Heart right ventricle (tissue), 16 donors: Measurements from ENCODE around the gene AKT1S1. TPM values are rescaled to one million over a fixed set of nuclear protein-coding genes. Genes with fewer than 3 reads are reported as not detected.

Experiments
- ATAC-seq, 8 donors: fragments of 200-7000 bp; cut with Tn5 transposase; one replicate each; pipeline ENCODE4 v1.9.1; 2020; ENCODE audit warnings: mild to moderate bottlenecking in 8 of 8, moderate library complexity in 8 of 8, moderate number of reproducible peaks in 1 of 8
- DNase-seq, 2 donors: peaks; one replicate each; pipeline ENCODE4 v3.0.0-alpha.2; 2020
- H3K27ac ChIP-seq, 10 donors: fragments of 200-600 bp; sonication (generic) in 2 of 10; one replicate each; pipeline versions ENCODE4 v1.5.0 to v1.8.0; 2020 to 2022; ENCODE audit warnings: mild to moderate bottlenecking in 3 of 10
- H3K27me3 ChIP-seq, 7 donors: fragments of 200-600 bp; one replicate each; pipeline ENCODE4 v1.8.0; 2021 to 2022; ENCODE audit warnings: mild to moderate bottlenecking in 2 of 7
- H3K36me3 ChIP-seq, 9 donors: fragments of 200-600 bp; sonication (generic) in 1 of 9; one replicate each; pipeline versions ENCODE4 v1.5.0 to v1.8.0; 2020 to 2022; ENCODE audit warnings: mild to moderate bottlenecking in 2 of 9
- H3K4me1 ChIP-seq, 9 donors: fragments of 200-600 bp; sonication (generic) in 1 of 9; one replicate each; pipeline versions ENCODE4 v1.5.0 to v1.8.0; 2020 to 2022; ENCODE audit warnings: mild to moderate bottlenecking in 4 of 9
- H3K4me3 ChIP-seq, 10 donors: fragments of 200-600 bp; sonication (generic) in 2 of 10; one replicate each; pipeline versions ENCODE4 v1.5.0 to v1.8.0; 2020 to 2022; ENCODE audit warnings: mild to moderate bottlenecking in 7 of 10, moderate library complexity in 2 of 10
- H3K9me3 ChIP-seq, 11 donors: fragments of 200-600 bp in 10 of 11; sonication (generic) in 2 of 11; one replicate each; pipeline versions ENCODE4 v1.5.0 to v1.8.0; 2013 to 2022; ENCODE audit warnings: mild to moderate bottlenecking in 2 of 11, control low read depth in 1 of 11, moderate library complexity in 1 of 11
- WGBS, 2 donors: extraction: QIAGEN DNeasy Blood & Tissue Kit; methylation state at CpG; one replicate each; pipeline ENCODE4 v1.1.7; 2013; ENCODE audit warnings: inconsistent platforms in 1 of 2; 5-methylcytosine and 5-hydroxymethylcytosine counted together
- intact Hi-C, 10 donors: fragments of 100-400 bp; cut with DNase I; formaldehyde crosslinking; loops; one replicate each; pipeline versions ENCODE4 v1.11.1 to v1.14.2; 2022
- polyA plus RNA-seq, 2 donors: library from polyadenylated mRNA; stranded (reverse); fragments of 200-250 nt; gene quantifications; one replicate each; pipeline ENCODE4 v1.2.3, GENCODE V29; 2013
- total RNA-seq, 10 donors: library from RNA; stranded (reverse); fragmentation: NEBNext Ultra II Directional in 3 of 10; extraction: Animal tissue kit (Norgen Biotek cat#: 25700) in 3 of 10; gene quantifications; one replicate each; pipeline versions ENCODE4 v1.2.1 to v1.2.4, GENCODE V29; 2021 to 2023
- TF ChIP-seq, protein P1 (sequence below), 9 donors: fragments of 200-600 bp; sonication (generic) in 2 of 9; IDR thresholded peaks; one replicate each; pipeline versions ENCODE4 v1.5.0 to v1.8.0; 2021 to 2022; ENCODE audit warnings: antibody characterized with exemption in 9 of 9, mild to moderate bottlenecking in 5 of 9, moderate library complexity in 1 of 9
- donor health status: Arrhythmogenic right ventricular cardiomyopathy.
- donor health status: ischemic (EF 13 %, LVEDD 7.1; RV severe dilation, severe dysfunction).
- donor health status: healthy with polysubstance abuse.
- donor health status: DM: no; HTN: yes; CAD: no.
- donor health status: DM: no; HTN: no; CAD: no.
- donor health status: ischemic (EF 25% LVEDD 6.9; RV normal size, moderate dysfunction).
- donor health status: ischemic (EF 25% LVEDD 5.7; RV mildly dilated, moderate dysfunction).
- donor health status: healthy.
- donor health status: DM: yes; HTN: yes; CAD: no.
- donor health status: Ischemic cardiomyopathy.
- donor health status: ischemic (EF 35%, LVEDD 5.7; RV mildly dilated, moderate dysfunction).
- donor health status: nonischemic (EF 11% LVEDD 7.7; RV severe dilation, severe dysfunction).
- donor health status: DM: yes; HTN: yes; CAD: no.
- donor health status: PGD.
- donor health status: ischemic (EF 29% LVEDD 5.4; RV normal size, mild dysfunction).
- donor health status: nonischemic (EF 23%, LVEDD 6.1; RV moderate dilation, normal function).

Gene AKT1S1
- total and polyA plus RNA-seq, 12 donors = 26.0 to 51.9 (median 32.8) TPM

DNA sequence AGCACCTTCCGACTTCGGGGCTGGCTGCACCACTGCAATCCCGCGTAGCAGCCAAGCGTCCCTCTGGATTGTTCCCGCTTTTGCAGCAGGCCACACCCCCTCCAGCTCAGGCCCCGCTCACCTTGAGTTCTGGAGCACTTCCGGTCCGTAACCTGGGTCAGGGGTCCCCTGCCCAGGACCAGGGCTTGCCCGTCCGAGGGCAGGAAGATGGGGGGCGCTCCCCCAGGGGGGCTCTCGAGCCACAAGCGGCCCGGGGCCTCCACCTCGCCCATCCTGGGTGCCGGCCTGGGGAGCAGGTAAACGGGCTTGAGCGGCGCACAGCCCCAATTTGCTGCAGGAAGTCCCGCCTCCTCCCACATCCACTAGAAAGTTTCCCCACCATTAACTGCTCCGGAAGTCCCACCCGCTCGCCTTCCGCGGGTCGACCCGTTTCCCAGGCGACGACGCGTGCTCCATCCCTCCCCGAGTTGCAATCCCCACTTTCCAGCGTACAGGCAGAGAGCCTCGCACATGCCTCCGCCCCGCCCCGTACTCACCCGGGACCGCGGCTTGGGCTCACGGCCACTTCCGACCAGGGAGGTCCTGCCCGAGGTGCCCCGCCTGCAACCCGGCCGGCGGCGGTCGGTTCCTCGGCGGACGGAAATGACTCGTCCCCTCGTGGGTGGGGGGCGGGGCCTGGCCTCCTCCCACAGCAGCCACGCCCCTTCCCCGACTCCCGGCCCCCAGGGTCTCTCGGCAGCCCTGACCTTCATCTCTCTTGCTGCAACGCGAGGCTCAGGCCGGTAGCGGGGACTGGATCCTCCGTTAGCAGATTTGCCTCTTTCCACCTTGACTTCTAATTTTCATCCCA, 10.0 kb downstream of the AKT1S1 start, which contains the start of gene PNKP:
TSS of gene PNKP (minus strand) at position 644 of the 850 bp plus-strand sequence. CDS start at position 272, 372 bp downstream.
- peak within 1 kb of the TSS; percentile 55 to 96 (median 90) for H3K27ac ChIP-seq
- peaks cover 0 to 44% (median 7%) of the 10 kb centered on the region in 9 donors for H3K36me3 ChIP-seq
- H3K9me3 ChIP-seq = no peaks in the 10 kb centered on the region
- 0% methylated on average over 65 of the region's 65 CpGs for WGBS, 2 donors
- peak within 1 kb of the TSS; percentile 58 to 86 (median 72) for H3K4me3 ChIP-seq
- no peaks in the 10 kb centered on the region for H3K27me3 ChIP-seq
- intact Hi-C loops = loop anchor here in 5 of 10 donors (5.0 to 10.0 kb wide), 3 partner anchors 50 to 352 kb away; partner anchors contain the start of genes MED25 (in 4 of the 5), FCGRT (in 1 of the 5) and PRMT1 (in 1 of the 5)
- peaks cover 20 to 54% (median 48%) of the 10 kb centered on the region in 9 donors for H3K4me1 ChIP-seq
- DNase-seq (peak; percentile 87 to 91), ATAC-seq (peak; percentile 62 to 76 (median 68))
- TF ChIP-seq, protein P1, sequence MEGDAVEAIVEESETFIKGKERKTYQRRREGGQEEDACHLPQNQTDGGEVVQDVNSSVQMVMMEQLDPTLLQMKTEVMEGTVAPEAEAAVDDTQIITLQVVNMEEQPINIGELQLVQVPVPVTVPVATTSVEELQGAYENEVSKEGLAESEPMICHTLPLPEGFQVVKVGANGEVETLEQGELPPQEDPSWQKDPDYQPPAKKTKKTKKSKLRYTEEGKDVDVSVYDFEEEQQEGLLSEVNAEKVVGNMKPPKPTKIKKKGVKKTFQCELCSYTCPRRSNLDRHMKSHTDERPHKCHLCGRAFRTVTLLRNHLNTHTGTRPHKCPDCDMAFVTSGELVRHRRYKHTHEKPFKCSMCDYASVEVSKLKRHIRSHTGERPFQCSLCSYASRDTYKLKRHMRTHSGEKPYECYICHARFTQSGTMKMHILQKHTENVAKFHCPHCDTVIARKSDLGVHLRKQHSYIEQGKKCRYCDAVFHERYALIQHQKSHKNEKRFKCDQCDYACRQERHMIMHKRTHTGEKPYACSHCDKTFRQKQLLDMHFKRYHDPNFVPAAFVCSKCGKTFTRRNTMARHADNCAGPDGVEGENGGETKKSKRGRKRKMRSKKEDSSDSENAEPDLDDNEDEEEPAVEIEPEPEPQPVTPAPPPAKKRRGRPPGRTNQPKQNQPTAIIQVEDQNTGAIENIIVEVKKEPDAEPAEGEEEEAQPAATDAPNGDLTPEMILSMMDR (IDR thresholded peaks at IDR 0.05) = no peak

DNA sequence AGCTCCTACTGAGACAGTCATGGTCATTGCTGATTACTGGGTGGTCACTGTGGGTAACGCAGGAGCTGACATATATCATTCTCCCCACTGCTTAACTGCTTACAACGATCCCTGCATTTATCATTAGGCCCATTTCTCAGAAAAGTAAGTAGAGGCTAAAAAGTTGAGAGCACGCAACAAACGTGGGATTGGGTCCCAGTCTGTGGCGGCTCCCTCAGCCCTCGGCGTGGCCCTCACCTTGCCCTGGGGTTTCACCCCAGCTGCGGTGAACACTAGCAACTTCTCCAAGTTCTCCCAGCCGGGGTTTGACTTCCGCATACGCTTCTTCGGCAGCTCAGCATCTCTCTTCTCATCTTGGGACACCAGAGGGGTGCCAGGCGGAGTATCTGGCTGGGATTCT, 12.3 kb downstream of the AKT1S1 start:
- H3K4me1 ChIP-seq = peaks cover 17 to 43% (median 41%) of the 10 kb centered on the region in 9 donors
- intact Hi-C loops = loop anchor here in 5 of 10 donors (5.0 to 10.0 kb wide), 3 partner anchors 48 to 350 kb away; partner anchors contain the start of genes MED25 (in 4 of the 5), FCGRT (in 1 of the 5) and PRMT1 (in 1 of the 5)
- no peak overlapping the region for H3K4me3 ChIP-seq
- ATAC-seq (no peak), DNase-seq (no peak)
- TF ChIP-seq, protein P1 (IDR thresholded peaks at IDR 0.05) = no peak
- no peaks in the 10 kb centered on the region for H3K27me3 ChIP-seq
- 91 to 92% methylated on average over 13 of the region's 13 CpGs for WGBS, 2 donors
- H3K36me3 ChIP-seq = peaks cover 0 to 52% (median 13%) of the 10 kb centered on the region in 9 donors
- H3K27ac ChIP-seq = peak overlapping the region in 5 of 10 donors; percentile 40 to 96 (median 60)
- no peaks in the 10 kb centered on the region for H3K9me3 ChIP-seq

DNA sequence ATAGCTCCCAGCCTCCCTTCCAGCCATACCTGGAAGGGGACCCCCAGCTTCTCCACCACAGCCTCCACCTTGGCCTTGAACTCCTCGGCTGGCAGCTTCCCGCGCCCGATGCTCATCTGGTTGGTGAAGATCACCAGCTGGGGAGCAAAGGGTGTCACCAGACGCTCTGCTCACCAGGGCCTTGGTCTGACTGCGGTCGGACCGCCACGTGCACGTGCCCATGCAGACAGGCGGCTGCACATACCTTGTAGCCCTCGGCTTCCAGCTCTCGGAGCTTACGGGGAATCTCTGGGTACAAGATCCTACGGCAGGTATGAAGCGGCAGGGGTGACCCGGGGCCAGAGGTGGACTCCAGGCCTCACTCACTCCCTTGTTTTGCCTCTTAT, 13.2 kb downstream of the AKT1S1 start:
- H3K27me3 ChIP-seq = no peaks in the 10 kb centered on the region
- H3K4me3 ChIP-seq = no peak overlapping the region
- H3K4me1 ChIP-seq = peaks cover 14 to 39% (median 37%) of the 10 kb centered on the region in 9 donors
- H3K27ac ChIP-seq = no peak overlapping the region
- TF ChIP-seq, protein P1 (IDR thresholded peaks at IDR 0.05) = no peak
- ATAC-seq = no peak
- 86 to 92% methylated on average over 17 of the region's 17 CpGs for WGBS, 2 donors
- intact Hi-C loops = loop anchor here in 1 of 10 donors (10.0 kb wide), 1 partner anchor 349 kb away; the partner anchor contains the start of gene FCGRT
- peaks cover 0 to 61% (median 18%) of the 10 kb centered on the region in 9 donors for H3K36me3 ChIP-seq
- no peak for DNase-seq
- H3K9me3 ChIP-seq = no peaks in the 10 kb centered on the region

DNA sequence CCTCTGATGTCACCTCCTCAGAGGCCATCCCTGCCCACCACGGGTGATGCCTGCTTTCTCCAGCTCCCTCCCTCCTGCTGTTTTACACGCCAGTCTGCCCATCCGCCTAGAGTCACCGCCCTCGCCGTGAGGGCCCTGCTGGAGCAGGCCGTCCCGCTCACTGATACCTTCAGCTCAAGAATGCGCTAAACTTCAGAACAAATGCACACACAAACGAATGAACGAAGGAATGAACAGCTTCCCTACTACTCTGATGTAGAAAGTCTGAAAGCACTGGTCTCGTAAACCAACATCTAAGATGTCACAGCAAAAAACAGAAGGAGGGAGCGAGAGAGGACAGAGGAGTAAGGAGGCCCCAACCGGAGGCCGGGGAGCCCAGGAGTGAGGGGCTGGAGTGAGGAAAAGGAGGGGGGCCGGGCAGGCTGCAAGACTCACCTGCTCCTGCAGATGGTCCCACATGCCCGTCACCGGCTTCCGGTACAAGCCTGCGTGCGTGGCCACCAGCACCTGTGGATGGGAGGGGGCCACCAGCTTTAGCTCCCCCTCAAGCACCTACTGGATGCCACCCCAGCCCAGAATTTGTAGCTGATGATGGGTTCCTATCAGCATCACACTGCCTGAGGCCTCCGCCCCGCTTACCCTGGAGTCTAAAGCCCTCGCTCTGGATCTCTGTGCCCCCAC, 13.8 kb downstream of the AKT1S1 start:
- Histone ChIP-seq H3K4me3 (no peak overlapping the region), H3K4me1 (peaks cover 12 to 33% (median 32%) of the 10 kb centered on the region in 9 donors), H3K27me3 (no peaks in the 10 kb centered on the region), H3K9me3 (no peaks in the 10 kb centered on the region), H3K27ac (no peak overlapping the region), H3K36me3 (peaks cover 0 to 66% (median 18%) of the 10 kb centered on the region in 9 donors)
- DNase-seq = no peak
- 91 to 92% methylated on average over 24 of the region's 24 CpGs for WGBS, 2 donors
- ATAC-seq = no peak
- intact Hi-C loops = loop anchor here in 1 of 10 donors (10.0 kb wide), 1 partner anchor 349 kb away; the partner anchor contains the start of gene FCGRT
- TF ChIP-seq, protein P1 (IDR thresholded peaks at IDR 0.05) = no peak
